IMR-90 (cell line): ENCODE results near the gene SCARB1.
A peak's percentile ranks its signal among the peaks of the same experiment; 100 is the strongest.

Source experiments
- POLR2A ChIP-seq: IDR thresholded peaks from 2 replicates; pipeline ENCODE4 v1.6.1; 2012; ENCODE audit warnings: mild to moderate bottlenecking, low read depth, low read length
- RAD21 ChIP-seq: IDR thresholded peaks from 2 replicates; pipeline ENCODE4 v1.6.1; 2012; ENCODE audit warnings: low read length, improper control_type of control experiment
- TF ChIP-seq, protein P1 (sequence below): conservative IDR thresholded peaks from 2 replicates; pipeline ENCODE4 v1.5.1; 2012; ENCODE audit warnings: mild to moderate bottlenecking, low read depth, low read length, improper control_type of control experiment

DNA sequence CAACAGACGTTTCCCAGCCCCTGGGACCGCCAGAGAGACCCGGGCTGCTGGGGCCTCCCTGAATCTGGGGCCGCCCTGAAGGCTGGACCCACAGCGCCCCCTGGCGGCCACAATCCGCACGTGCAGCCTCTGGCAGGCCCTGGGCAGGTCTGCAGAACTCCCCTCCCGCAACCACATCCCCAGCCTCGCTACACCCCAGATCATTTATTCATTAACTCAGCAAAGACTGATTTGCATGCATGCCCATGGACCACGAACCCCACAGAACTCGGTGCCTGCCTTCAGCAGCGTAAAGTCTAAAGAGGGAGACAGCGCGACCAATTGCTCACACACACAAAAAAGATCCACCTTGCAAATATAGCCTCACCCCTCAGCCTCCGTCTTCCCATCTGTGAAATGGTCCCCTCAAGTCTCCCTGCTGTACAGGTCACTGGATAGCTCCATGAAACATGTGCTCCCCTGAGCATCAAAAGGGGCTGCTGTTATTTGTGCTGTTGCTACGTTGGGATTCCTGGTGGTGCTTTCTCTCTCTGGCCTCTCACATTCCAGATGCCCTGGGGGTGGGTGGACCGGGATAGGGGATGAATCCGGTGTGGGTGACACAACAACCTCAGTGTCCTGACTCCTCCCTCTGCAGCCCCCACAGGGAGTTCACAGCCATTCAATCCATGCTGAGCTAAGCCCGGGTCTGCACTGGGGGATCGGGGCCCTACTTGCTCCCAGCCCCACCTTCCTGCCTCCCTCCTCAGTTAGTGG lies 96.4 kb downstream of the SCARB1 start:
- TF ChIP-seq, protein P1, sequence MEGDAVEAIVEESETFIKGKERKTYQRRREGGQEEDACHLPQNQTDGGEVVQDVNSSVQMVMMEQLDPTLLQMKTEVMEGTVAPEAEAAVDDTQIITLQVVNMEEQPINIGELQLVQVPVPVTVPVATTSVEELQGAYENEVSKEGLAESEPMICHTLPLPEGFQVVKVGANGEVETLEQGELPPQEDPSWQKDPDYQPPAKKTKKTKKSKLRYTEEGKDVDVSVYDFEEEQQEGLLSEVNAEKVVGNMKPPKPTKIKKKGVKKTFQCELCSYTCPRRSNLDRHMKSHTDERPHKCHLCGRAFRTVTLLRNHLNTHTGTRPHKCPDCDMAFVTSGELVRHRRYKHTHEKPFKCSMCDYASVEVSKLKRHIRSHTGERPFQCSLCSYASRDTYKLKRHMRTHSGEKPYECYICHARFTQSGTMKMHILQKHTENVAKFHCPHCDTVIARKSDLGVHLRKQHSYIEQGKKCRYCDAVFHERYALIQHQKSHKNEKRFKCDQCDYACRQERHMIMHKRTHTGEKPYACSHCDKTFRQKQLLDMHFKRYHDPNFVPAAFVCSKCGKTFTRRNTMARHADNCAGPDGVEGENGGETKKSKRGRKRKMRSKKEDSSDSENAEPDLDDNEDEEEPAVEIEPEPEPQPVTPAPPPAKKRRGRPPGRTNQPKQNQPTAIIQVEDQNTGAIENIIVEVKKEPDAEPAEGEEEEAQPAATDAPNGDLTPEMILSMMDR = peak; percentile 92
- TF ChIP-seq POLR2A (no peak), RAD21 (peak; percentile 96)
